HEK293 (cell line): ENCODE data around the gene PKNOX2.

ENCODE experiments used
- ZBTB7A ChIP-seq: fragments of 450-650 bp; formaldehyde crosslinking; IDR thresholded peaks from 2 replicates; pipeline ENCODE4 v1.5.1; 2016; ENCODE audit warnings: low read depth, missing biosample characterization, missing genetic modification characterization
- ZNF223 ChIP-seq: fragments of 450-650 bp; formaldehyde crosslinking; IDR thresholded peaks from 2 replicates; pipeline ENCODE4 v1.5.1; 2016; ENCODE audit warnings: missing biosample characterization, missing genetic modification characterization
- ZNF24 ChIP-seq: fragments of 450-650 bp; formaldehyde crosslinking; IDR thresholded peaks from 2 replicates; pipeline ENCODE4 v1.5.1; 2016; ENCODE audit warnings: missing biosample characterization, missing genetic modification characterization
- ZNF530 ChIP-seq: fragments of 450-650 bp; formaldehyde crosslinking; IDR thresholded peaks from 2 replicates; pipeline ENCODE4 v1.5.1; 2016; ENCODE audit warnings: low read depth, missing biosample characterization, missing genetic modification characterization
- ZNF561 ChIP-seq: fragments of 450-650 bp; IDR thresholded peaks from 2 replicates; pipeline ENCODE4 v1.5.1; 2018; ENCODE audit warnings: missing biosample characterization, missing genetic modification characterization, borderline replicate concordance
- TF ChIP-seq, protein P1 (sequence below): fragments of 450-650 bp; formaldehyde crosslinking; IDR thresholded peaks from 2 replicates; pipeline ENCODE4 v1.5.1; 2016; ENCODE audit warnings: missing biosample characterization, missing genetic modification characterization, borderline replicate concordance
- TF ChIP-seq, protein P2 (sequence below): fragments of 450-650 bp; formaldehyde crosslinking; IDR thresholded peaks from 2 replicates; pipeline ENCODE4 v1.5.1; 2016; ENCODE audit warnings: missing biosample characterization, missing genetic modification characterization
- TF ChIP-seq, protein P3 (sequence below): fragments of 450-650 bp; formaldehyde crosslinking; IDR thresholded peaks from 2 replicates; pipeline ENCODE4 v1.5.1; 2016; ENCODE audit warnings: missing biosample characterization, missing genetic modification characterization
- TF ChIP-seq, protein P4 (sequence below): fragments of 450-650 bp; formaldehyde crosslinking; IDR thresholded peaks from 2 replicates; pipeline ENCODE4 v1.5.1; 2016; ENCODE audit warnings: missing biosample characterization, missing genetic modification characterization
- TF ChIP-seq, protein P5 (sequence below): fragments of 450-650 bp; formaldehyde crosslinking; optimal IDR thresholded peaks from 2 replicates; pipeline ENCODE3; 2016; ENCODE audit warnings: missing biosample characterization, mild to moderate bottlenecking, missing genetic modification characterization

DNA sequence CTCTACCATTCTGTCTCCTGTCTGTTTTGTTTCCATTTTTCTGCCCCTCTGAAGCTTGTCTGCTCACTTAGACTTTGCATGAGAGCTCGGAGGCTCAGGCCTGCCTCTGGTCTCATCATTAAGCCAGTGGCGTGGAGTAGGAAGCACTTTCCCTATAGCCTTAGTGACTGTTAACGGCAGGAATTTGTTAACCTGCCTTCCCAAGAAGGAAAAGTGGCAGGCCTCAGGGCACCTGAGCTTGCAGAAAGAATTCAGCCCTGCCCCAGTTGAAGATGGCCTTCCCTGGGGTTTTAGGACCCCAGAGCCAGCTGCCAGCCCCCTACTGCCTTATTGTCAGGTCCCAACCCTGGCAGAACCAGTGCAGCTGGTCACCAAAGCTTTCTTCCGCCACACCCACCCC is 93.2 kb downstream of the PKNOX2 start:
- no peak for TF ChIP-seq ZNF530 (tag by site-specific recombination)
- no peak for TF ChIP-seq ZBTB7A (tag by site-specific recombination)
- TF ChIP-seq, protein P1, sequence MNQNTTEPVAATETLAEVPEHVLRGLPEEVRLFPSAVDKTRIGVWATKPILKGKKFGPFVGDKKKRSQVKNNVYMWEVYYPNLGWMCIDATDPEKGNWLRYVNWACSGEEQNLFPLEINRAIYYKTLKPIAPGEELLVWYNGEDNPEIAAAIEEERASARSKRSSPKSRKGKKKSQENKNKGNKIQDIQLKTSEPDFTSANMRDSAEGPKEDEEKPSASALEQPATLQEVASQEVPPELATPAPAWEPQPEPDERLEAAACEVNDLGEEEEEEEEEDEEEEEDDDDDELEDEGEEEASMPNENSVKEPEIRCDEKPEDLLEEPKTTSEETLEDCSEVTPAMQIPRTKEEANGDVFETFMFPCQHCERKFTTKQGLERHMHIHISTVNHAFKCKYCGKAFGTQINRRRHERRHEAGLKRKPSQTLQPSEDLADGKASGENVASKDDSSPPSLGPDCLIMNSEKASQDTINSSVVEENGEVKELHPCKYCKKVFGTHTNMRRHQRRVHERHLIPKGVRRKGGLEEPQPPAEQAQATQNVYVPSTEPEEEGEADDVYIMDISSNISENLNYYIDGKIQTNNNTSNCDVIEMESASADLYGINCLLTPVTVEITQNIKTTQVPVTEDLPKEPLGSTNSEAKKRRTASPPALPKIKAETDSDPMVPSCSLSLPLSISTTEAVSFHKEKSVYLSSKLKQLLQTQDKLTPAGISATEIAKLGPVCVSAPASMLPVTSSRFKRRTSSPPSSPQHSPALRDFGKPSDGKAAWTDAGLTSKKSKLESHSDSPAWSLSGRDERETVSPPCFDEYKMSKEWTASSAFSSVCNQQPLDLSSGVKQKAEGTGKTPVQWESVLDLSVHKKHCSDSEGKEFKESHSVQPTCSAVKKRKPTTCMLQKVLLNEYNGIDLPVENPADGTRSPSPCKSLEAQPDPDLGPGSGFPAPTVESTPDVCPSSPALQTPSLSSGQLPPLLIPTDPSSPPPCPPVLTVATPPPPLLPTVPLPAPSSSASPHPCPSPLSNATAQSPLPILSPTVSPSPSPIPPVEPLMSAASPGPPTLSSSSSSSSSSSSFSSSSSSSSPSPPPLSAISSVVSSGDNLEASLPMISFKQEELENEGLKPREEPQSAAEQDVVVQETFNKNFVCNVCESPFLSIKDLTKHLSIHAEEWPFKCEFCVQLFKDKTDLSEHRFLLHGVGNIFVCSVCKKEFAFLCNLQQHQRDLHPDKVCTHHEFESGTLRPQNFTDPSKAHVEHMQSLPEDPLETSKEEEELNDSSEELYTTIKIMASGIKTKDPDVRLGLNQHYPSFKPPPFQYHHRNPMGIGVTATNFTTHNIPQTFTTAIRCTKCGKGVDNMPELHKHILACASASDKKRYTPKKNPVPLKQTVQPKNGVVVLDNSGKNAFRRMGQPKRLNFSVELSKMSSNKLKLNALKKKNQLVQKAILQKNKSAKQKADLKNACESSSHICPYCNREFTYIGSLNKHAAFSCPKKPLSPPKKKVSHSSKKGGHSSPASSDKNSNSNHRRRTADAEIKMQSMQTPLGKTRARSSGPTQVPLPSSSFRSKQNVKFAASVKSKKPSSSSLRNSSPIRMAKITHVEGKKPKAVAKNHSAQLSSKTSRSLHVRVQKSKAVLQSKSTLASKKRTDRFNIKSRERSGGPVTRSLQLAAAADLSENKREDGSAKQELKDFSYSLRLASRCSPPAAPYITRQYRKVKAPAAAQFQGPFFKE (tag by site-specific recombination), result no peak
- TF ChIP-seq, protein P2, sequence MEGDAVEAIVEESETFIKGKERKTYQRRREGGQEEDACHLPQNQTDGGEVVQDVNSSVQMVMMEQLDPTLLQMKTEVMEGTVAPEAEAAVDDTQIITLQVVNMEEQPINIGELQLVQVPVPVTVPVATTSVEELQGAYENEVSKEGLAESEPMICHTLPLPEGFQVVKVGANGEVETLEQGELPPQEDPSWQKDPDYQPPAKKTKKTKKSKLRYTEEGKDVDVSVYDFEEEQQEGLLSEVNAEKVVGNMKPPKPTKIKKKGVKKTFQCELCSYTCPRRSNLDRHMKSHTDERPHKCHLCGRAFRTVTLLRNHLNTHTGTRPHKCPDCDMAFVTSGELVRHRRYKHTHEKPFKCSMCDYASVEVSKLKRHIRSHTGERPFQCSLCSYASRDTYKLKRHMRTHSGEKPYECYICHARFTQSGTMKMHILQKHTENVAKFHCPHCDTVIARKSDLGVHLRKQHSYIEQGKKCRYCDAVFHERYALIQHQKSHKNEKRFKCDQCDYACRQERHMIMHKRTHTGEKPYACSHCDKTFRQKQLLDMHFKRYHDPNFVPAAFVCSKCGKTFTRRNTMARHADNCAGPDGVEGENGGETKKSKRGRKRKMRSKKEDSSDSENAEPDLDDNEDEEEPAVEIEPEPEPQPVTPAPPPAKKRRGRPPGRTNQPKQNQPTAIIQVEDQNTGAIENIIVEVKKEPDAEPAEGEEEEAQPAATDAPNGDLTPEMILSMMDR, result no peak
- TF ChIP-seq ZNF24 (tag by site-specific recombination), result no peak
- TF ChIP-seq, protein P3, sequence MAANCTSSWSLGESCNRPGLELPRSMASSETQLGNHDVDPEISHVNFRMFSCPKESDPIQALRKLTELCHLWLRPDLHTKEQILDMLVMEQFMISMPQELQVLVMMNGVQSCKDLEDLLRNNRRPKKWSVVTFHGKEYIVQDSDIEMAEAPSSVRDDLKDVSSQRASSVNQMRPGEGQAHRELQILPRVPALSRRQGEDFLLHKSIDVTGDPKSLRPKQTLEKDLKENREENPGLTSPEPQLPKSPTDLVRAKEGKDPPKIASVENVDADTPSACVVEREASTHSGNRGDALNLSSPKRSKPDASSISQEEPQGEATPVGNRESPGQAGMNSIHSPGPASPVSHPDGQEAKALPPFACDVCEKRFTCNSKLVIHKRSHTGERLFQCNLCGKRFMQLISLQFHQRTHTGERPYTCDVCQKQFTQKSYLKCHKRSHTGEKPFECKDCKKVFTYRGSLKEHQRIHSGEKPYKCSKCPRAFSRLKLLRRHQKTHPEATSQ (tag by site-specific recombination), result no peak
- no peak for TF ChIP-seq ZNF561 (tag by site-specific recombination)
- TF ChIP-seq, protein P4, sequence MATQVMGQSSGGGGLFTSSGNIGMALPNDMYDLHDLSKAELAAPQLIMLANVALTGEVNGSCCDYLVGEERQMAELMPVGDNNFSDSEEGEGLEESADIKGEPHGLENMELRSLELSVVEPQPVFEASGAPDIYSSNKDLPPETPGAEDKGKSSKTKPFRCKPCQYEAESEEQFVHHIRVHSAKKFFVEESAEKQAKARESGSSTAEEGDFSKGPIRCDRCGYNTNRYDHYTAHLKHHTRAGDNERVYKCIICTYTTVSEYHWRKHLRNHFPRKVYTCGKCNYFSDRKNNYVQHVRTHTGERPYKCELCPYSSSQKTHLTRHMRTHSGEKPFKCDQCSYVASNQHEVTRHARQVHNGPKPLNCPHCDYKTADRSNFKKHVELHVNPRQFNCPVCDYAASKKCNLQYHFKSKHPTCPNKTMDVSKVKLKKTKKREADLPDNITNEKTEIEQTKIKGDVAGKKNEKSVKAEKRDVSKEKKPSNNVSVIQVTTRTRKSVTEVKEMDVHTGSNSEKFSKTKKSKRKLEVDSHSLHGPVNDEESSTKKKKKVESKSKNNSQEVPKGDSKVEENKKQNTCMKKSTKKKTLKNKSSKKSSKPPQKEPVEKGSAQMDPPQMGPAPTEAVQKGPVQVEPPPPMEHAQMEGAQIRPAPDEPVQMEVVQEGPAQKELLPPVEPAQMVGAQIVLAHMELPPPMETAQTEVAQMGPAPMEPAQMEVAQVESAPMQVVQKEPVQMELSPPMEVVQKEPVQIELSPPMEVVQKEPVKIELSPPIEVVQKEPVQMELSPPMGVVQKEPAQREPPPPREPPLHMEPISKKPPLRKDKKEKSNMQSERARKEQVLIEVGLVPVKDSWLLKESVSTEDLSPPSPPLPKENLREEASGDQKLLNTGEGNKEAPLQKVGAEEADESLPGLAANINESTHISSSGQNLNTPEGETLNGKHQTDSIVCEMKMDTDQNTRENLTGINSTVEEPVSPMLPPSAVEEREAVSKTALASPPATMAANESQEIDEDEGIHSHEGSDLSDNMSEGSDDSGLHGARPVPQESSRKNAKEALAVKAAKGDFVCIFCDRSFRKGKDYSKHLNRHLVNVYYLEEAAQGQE (tag by site-specific recombination), result no peak
- TF ChIP-seq, protein P5, sequence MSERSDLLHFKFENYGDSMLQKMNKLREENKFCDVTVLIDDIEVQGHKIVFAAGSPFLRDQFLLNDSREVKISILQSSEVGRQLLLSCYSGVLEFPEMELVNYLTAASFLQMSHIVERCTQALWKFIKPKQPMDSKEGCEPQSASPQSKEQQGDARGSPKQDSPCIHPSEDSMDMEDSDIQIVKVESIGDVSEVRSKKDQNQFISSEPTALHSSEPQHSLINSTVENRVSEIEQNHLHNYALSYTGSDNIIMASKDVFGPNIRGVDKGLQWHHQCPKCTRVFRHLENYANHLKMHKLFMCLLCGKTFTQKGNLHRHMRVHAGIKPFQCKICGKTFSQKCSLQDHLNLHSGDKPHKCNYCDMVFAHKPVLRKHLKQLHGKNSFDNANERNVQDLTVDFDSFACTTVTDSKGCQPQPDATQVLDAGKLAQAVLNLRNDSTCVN (tag by site-specific recombination), result no peak
- TF ChIP-seq ZNF223 (tag by site-specific recombination), result no peak
